AG04449 (cell line): ENCODE results near the gene MARK3.
"Not testable (repeated sequence)": the region's sequence is repeated elsewhere in the genome, so short reads cannot be mapped to it uniquely, and the experiment has no call there.

Experiments used
- CTCF ChIA-PET: fragments of 350-600 bp; formaldehyde crosslinking; extraction: SDS; loops from one replicate; lab custom pipeline; 2021; ENCODE audit warnings: antibody characterized with exemption; lab: Yijun Ruan, JAX
- POLR2A ChIA-PET: fragments of 400-600, 350-600 bp; formaldehyde crosslinking; extraction: SDS; loops from one replicate; lab custom pipeline; 2020; ENCODE audit warnings: antibody characterized with exemption, inconsistent platforms; lab: Yijun Ruan, JAX
- DNase-seq: peaks from one replicate; pipeline ENCODE4 v3.0.0-alpha.2; 2010; ENCODE audit warnings: low read depth, low spot score
- H3K4me3 ChIP-seq: 2 replicates; pipeline ENCODE4 v1.5.1; 2011; ENCODE audit warnings: low read depth, mild to moderate bottlenecking, control low read depth, low read length
- TF ChIP-seq, protein P1 (sequence below): IDR thresholded peaks from one replicate; pipeline ENCODE4 v1.5.1; 2011; ENCODE audit warnings: mild to moderate bottlenecking, moderate library complexity, low read length, control low read depth, inconsistent platforms; ENCODE audit not compliant: insufficient read depth; ENCODE audit errors: missing control alignments

The MARK3 gene

DNA sequence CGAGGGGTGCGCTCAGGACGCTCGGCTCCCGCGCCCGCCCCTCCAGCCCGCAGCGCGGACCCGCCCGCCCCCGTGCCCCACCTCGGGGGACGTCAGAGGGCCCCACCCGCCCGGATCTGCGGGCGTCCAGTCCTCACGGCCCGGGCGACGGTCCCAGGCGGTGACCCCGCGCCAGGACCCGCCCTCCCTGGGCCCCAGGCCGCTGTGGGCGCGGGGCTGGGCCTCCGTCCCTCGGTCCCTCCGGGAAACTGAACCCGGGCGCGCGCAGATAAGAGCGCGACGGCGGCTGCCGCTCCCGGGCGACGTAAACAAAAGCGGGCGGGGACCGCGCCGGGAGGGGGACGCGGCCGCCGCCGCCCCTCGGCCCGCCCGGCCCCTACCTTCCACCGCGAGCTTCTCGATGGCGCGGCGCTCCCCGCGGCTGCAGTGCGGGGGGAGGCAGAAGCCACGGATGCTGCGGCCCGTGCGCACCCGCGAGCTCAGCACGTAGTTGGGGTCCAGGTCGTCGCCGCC is 136.3 kb downstream of the MARK3 start:
- peak overlapping the region; percentile 57 for H3K4me3 ChIP-seq
- POLR2A ChIA-PET: interaction anchor here (1.0 to 1.4 kb wide), 2 partner anchors 19 to 31 kb away, joined by 3 to 5 read pairs; no protein-coding TSS in a partner anchor
- CTCF ChIA-PET: interaction anchor here (0.7 to 11.0 kb wide), 9 partner anchors 8 to 76 kb away, joined by 3 to 368 read pairs (median 4); partner anchors contain the start of gene TRMT61A
- DNase-seq: no peak
- TF ChIP-seq, protein P1, sequence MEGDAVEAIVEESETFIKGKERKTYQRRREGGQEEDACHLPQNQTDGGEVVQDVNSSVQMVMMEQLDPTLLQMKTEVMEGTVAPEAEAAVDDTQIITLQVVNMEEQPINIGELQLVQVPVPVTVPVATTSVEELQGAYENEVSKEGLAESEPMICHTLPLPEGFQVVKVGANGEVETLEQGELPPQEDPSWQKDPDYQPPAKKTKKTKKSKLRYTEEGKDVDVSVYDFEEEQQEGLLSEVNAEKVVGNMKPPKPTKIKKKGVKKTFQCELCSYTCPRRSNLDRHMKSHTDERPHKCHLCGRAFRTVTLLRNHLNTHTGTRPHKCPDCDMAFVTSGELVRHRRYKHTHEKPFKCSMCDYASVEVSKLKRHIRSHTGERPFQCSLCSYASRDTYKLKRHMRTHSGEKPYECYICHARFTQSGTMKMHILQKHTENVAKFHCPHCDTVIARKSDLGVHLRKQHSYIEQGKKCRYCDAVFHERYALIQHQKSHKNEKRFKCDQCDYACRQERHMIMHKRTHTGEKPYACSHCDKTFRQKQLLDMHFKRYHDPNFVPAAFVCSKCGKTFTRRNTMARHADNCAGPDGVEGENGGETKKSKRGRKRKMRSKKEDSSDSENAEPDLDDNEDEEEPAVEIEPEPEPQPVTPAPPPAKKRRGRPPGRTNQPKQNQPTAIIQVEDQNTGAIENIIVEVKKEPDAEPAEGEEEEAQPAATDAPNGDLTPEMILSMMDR: no peak

GRCh38 chr14:103521951-103522563 is 136.8 kb downstream of the MARK3 start:
- no peak for DNase-seq
- CTCF ChIA-PET: interaction anchor here (0.8 to 11.0 kb wide), 5 partner anchors 7 to 77 kb away, joined by 3 to 368 read pairs (median 5); partner anchors contain the start of gene TRMT61A
- TF ChIP-seq, protein P1: no peak
- peak overlapping the region; percentile 57 for H3K4me3 ChIP-seq
- POLR2A ChIA-PET: interaction anchor here (1.0 kb wide), 2 partner anchors 19 to 30 kb away, joined by 3 to 4 read pairs; no protein-coding TSS in a partner anchor

DNA sequence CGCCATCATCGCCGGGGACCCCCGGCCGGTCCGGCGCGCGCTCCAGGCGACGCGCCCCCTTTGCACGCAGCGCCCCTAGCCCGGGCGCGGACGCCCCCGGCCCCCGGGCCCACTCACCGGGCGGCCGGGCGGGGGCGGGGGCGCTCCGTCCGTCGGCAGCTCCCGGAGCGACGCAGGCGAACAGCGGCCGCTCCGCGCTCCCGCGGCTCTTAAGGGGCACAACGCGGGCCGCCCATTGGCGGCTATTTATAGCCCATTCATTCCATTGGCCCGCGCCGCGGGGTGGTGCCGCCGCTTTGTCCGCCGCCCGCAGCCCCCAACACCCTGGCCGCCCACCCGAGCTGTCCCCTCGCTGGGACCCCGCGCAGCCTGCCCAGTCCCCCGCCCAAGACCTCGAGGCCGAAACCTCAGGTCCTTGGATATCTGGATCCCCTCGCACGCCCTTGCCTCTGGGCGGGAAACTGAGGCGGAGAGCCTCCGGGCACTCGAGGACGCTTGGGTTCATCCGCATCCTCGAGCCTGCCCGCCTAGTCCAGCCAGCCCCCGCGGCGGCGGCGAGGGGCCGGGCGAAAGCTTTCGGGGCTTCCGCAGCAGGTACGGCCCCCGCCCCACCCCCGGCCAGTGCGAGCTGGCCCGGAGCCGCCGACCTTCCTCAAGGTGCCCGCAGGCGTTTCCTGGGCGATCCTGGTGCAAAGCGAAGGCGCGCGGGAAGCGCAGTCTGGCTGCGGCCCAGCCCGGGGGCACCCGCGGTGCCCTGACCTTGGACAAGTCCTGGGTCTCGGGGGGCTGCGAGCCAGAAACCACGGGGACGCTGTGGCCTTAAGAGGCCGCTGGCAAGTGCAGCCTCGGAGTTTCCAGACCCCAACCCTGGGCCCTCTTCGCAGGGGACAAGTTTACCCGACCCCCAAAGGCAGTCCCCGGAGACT is 137.7 kb downstream of the MARK3 start, which contains the start of gene CKB:
Gene CKB, minus strand, starts transcription at position 182 of the 926 bp plus-strand sequence. CDS start 337 bp downstream, outside the sequence.
- CTCF ChIA-PET: interaction anchor here (0.8 to 11.0 kb wide), 3 partner anchors 22 to 78 kb away, joined by 3 to 368 read pairs (median 4); no protein-coding TSS in a partner anchor
- TF ChIP-seq, protein P1: no peak
- H3K4me3 ChIP-seq: peak within 1 kb of the TSS; percentile 57
- DNase-seq: no peak
- POLR2A ChIA-PET: interaction anchor here (1.0 kb wide), 1 partner anchor 18 kb away, joined by 4 read pairs; no protein-coding TSS in a partner anchor

DNA sequence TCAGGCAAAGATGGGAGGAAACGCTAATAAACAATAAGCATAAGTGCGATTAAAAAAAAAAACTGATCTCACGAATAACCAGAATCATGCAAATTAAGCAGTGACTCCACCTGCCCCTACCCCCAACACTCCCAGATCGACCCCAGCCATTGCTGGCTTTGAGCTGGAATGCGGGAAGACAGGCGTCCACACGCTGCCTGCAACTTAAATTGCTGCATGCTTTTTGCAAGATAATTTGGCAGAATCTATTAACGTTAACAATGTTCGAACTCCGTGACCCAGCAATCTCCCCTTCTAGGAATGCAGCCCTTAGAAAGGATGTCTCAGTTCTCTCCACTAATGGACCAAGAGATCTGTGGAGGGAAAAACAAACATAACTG is 138.3 kb downstream of the MARK3 start:
- ChIA-PET CTCF (interaction anchor here (11.0 kb wide), 1 partner anchor 21 kb away, joined by 368 read pairs; no protein-coding TSS in a partner anchor), POLR2A (no interaction called here)
- H3K4me3 ChIP-seq: no peak overlapping the region
- TF ChIP-seq, protein P1: no peak
- DNase-seq: no peak

DNA sequence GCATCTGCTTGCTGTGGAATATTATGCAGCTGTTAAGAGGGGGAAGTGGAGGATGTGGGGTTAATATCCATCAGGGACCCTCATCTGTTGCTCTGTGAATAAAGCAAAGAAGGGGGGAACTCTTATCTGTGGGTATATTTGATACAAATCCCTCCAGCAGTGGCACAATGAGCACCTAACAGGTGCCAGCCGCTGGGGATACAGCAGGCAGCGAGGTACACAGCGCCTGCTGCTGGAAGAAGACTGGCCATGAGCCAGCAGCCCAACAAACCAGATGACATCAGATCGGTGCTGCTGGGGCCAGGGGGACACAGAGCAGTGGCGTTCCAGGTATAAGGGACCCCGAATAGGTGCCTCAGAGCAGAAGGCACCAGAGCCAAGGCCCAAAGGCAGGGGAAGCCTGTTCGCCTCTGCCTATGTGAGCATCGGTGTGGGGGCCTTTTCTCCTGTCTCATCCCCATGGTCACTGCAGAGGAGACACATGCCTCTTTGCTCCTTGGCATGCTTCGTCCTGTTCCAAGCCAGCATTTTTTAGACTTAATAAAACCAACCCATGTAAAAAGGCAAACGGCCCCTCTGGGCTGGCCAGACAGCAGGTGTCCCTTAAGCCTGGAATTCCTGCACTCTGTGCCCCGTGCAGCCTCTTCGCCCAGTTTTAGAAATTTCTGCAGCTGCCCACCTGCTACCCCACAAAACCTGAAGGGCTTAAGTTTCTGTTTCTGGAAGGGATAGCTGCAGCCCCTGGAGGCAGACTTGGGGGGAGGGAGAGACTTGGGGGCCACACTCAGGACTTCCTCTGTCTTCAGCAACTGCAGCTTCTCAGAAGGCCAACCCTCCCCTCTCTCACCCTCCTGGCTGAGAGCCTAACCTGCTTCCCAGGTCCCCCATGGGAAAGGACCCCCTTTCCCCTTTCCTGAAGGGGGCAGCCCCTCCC is 139.1 kb downstream of the MARK3 start:
- ChIA-PET POLR2A (no interaction called here), CTCF (interaction anchor here (11.0 kb wide), 1 partner anchor 21 kb away, joined by 368 read pairs; no protein-coding TSS in a partner anchor)
- no peak overlapping the region for H3K4me3 ChIP-seq
- TF ChIP-seq, protein P1: no peak
- no peak for DNase-seq

GRCh38 chr14:103525430-103526246 is 140.4 kb downstream of the MARK3 start:
- CTCF ChIA-PET, POLR2A ChIA-PET, DNase-seq, H3K4me3 ChIP-seq: not testable (repeated sequence)
